Measurements from ENCODE around the gene SPOUT1.

DNA sequence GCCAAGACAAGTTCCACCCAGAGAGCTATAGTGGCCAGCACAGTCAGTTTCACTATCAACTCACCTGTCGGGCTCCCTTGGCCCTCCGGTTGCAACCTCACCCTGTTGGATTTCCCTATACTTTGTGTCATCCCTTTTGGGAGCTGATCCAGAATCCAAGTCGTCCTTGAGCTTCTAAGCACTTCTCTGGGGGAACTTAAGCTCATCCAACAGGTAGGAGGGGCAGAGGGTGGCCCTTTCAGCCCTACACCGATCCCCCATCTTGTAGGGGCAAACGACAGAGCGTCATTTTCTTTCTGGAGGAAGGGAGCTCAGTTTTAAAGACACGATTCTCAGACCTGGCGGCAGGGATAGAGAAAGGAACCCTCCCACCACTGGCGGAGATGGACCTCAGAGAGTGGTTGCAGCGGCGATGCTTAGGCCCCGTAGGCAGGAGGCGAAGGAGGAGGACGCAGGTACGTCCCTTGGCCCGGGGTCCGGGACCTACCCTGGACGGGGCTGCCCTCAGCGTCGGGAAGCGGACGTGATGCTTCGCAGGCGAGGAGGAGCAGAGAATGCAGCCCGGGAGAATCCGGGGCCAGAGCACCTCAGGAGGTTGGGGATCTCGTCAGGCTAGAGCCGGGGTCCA is 58.4 kb downstream of the SPOUT1 start:
- TF ChIP-seq, protein P1, sequence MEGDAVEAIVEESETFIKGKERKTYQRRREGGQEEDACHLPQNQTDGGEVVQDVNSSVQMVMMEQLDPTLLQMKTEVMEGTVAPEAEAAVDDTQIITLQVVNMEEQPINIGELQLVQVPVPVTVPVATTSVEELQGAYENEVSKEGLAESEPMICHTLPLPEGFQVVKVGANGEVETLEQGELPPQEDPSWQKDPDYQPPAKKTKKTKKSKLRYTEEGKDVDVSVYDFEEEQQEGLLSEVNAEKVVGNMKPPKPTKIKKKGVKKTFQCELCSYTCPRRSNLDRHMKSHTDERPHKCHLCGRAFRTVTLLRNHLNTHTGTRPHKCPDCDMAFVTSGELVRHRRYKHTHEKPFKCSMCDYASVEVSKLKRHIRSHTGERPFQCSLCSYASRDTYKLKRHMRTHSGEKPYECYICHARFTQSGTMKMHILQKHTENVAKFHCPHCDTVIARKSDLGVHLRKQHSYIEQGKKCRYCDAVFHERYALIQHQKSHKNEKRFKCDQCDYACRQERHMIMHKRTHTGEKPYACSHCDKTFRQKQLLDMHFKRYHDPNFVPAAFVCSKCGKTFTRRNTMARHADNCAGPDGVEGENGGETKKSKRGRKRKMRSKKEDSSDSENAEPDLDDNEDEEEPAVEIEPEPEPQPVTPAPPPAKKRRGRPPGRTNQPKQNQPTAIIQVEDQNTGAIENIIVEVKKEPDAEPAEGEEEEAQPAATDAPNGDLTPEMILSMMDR (IDR thresholded peaks at IDR 0.05), result no peak
- no peak for TF ChIP-seq POLR2A (IDR thresholded peaks at IDR 0.05)
